SK-N-SH treated with all-trans-retinoic acid at 6 μM for 48 hours (cell line): ENCODE results near the gene TTYH3.

Source experiments
- CREB5 ChIP-seq: fragments of 250-450 bp; sonication (Bioruptor Pico); IDR thresholded peaks from 2 replicates; pipeline ENCODE4 v1.5.1; 2020; ENCODE audit warnings: low read depth, mild to moderate bottlenecking, moderate library complexity
- ESRRG ChIP-seq: fragments of 250-450 bp; sonication (Bioruptor Pico); IDR thresholded peaks from 2 replicates; pipeline ENCODE4 v1.6.1; 2021; ENCODE audit warnings: mild to moderate bottlenecking
- ISL1 ChIP-seq: fragments of 250-450 bp; sonication (Bioruptor Pico); IDR thresholded peaks from 2 replicates; pipeline ENCODE4 v2.1.2; 2022; ENCODE audit warnings: mild to moderate bottlenecking, moderate library complexity
- PATZ1 ChIP-seq: fragments of 250-450 bp; sonication (Bioruptor Pico); IDR thresholded peaks from 2 replicates; pipeline ENCODE4 v1.8.0; 2020; ENCODE audit warnings: mild to moderate bottlenecking, moderate library complexity, borderline replicate concordance
- SNAI2 ChIP-seq: fragments of 250-450 bp; sonication (Bioruptor Pico); IDR thresholded peaks from 2 replicates; pipeline ENCODE4 v1.5.0; 2020; ENCODE audit warnings: mild to moderate bottlenecking, moderate library complexity
- TSHZ2 ChIP-seq: fragments of 250-450 bp; sonication (Bioruptor Pico); IDR thresholded peaks from 2 replicates; pipeline ENCODE4 v1.5.0; 2020; ENCODE audit warnings: mild to moderate bottlenecking, moderate library complexity
- ZNF70 ChIP-seq: fragments of 450-650 bp; formaldehyde crosslinking; IDR thresholded peaks from 2 replicates; pipeline ENCODE4 v1.5.0; 2020; ENCODE audit warnings: mild to moderate bottlenecking, moderate library complexity

GRCh38 chr7:2675256-2675764, 43.5 kb downstream of the TTYH3 start:
- no peak for TF ChIP-seq ESRRG (CRISPR knock-in tag)
- TF ChIP-seq TSHZ2: no peak
- no peak for TF ChIP-seq PATZ1 (CRISPR knock-in tag)
- no peak for TF ChIP-seq SNAI2 (CRISPR knock-in tag)
- no peak for TF ChIP-seq CREB5
- TF ChIP-seq ZNF70: no peak
- TF ChIP-seq ISL1 (CRISPR knock-in tag): no peak
